Measurements from ENCODE around the gene EXOC3L4. TPM values are rescaled to one million over a fixed set of nuclear protein-coding genes. Genes with fewer than 3 reads are reported as not detected.

EXOC3L4 gene
- total and polyA plus RNA-seq, 2 of the 8 experiments (the other 6 are each of a cell fraction or from before 2014, with no cell fraction given), result 0.45 to 0.57 TPM

DNA sequence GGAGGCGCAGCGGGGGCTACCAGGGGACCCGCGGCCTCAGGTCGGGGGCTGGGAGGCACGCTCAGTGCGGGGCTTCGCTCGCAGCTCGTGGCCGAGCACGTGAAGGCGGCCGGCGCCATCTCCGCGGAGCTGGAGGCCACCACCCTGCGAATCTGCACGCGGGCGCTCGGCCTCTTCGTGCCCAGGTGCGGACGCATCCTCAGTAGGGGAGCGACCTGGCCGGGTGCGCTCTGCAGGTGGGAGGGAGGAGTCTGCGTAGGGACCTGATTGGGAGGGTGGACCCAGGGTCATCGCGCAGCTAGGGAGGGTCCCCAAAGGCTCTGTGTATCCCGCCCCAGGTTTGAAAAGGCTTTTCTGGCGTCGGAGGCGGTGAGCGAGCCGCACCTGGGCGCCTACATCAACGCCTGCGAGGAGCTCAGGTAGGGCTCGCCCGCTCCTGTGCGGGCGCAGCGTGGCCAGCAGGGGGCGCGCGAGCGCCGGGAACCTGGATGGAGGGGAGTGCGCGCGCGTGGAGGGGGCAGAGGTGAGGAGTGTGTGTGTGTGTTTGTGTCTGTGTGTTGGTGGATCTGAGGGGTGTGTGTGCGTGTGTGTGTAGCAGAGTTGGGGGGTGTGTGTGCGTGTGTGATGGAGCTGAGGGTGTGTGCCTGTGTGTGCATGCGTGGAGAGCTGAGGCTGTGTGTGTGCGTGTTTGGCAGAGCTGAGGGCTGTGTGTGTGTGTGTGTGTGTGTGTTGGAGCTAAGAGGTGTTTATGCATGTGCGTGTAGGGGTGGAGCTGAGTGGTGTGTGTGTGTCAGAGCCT, 10.3 kb downstream of the EXOC3L4 start:
- peak overlapping the region; percentile 92; the same call in 1 of the 2 replicates for H2BK12ac ChIP-seq (ENCODE audit: low read depth, low read length)
- peak overlapping the region in 3 of 4 experiments; percentile 15 to 39 (median 32); a peak in 4 of 8 replicates for H3K4me3 ChIP-seq (ENCODE audit: extremely low read depth in 1 of 4, insufficient read depth in 2 of 4, low read depth in 3 of 4, low read length in 4 of 4)
- no peak overlapping the region for H3K27ac ChIP-seq (ENCODE audit: low read depth, low read length)
- peaks cover 0 to 3% of the 10 kb centered on the region in 2 experiments for H4K20me1 ChIP-seq (replicated peaks in 1 of 2; ENCODE audit: control insufficient read depth in 1 of 2, insufficient read depth in 2 of 2, low read length in 2 of 2)
- H4K5ac ChIP-seq (ENCODE audit: insufficient read length, low read depth, low read length), result peak overlapping the region; percentile 25
- peak overlapping the region; percentile 81 for H2BK5ac ChIP-seq (ENCODE audit: low read depth, low read length)
- H3K27me3 ChIP-seq (replicated peaks in 1 of 4; ENCODE audit: control insufficient read depth in 3 of 4, extremely low read depth in 1 of 4, insufficient read depth in 3 of 4, low read length in 3 of 4), result peaks cover 7 to 42% (median 34%) of the 10 kb centered on the region in 4 experiments
- H3K4ac ChIP-seq (replicated peaks; ENCODE audit: insufficient read length, low read depth, low read length), result peak overlapping the region; percentile 87
- no peak overlapping the region for H3K23ac ChIP-seq (ENCODE audit: insufficient read length)
- no peak overlapping the region for H3K9ac ChIP-seq (replicated peaks in 1 of 4; ENCODE audit: extremely low read depth in 1 of 4, low read depth in 3 of 4, low read length in 3 of 4)
- DNase-seq (ENCODE audit: low read depth in 1 of 2, low spot score in 2 of 2) (peak in 1 of 2 experiments; percentile 93), FAIRE-seq (no peak)
- peaks cover 2 to 29% (median 19%) of the 10 kb centered on the region in 4 experiments for H3K4me1 ChIP-seq (replicated peaks in 1 of 4; ENCODE audit: control insufficient read depth in 3 of 4, insufficient read depth in 4 of 4, low read length in 3 of 4)
- H3K23me2 ChIP-seq (ENCODE audit: low read depth, low read length), result peaks cover 3% of the 10 kb centered on the region; the same call in 1 of the 2 replicates
- H2AK5ac ChIP-seq (ENCODE audit: low read depth, low read length), result no peak overlapping the region
- peak overlapping the region; percentile 81; the same call in 1 of the 2 replicates for H3K18ac ChIP-seq (ENCODE audit: extremely low read depth, low read length)
- H2BK15ac ChIP-seq (ENCODE audit: low read length), result peak overlapping the region; percentile 95
- H3K36me3 ChIP-seq (ENCODE audit: control insufficient read depth in 2 of 4, insufficient read depth in 4 of 4, low read length in 3 of 4), result no peaks in the 10 kb centered on the region
- CTCF ChIA-PET (ENCODE audit: partially characterized antibody), result interaction anchor here (0.6 to 10.4 kb wide), 62 partner anchors 9 to 722 kb away, joined by 3 to 276 read pairs (median 6); partner anchors contain the start of genes EXOC3L4, LBHD2 and TNFAIP2
- POLR2A ChIA-PET (ENCODE audit: partially characterized antibody), result interaction anchor here (0.6 to 2.5 kb wide), 16 partner anchors 10 to 418 kb away, joined by 3 to 14 read pairs (median 3); partner anchors contain the start of genes EIF5 and EXOC3L4
- H3K4me2 ChIP-seq (ENCODE audit: insufficient read depth in 1 of 2, low read depth in 2 of 2, low read length in 2 of 2), result peak overlapping the region; percentile 8 to 66
- WGBS, 2 experiments (ENCODE audit: extremely low coverage in 1 of 2, insufficient coverage in 1 of 2, insufficient read length in 1 of 2, insufficient replicate concordance in 2 of 2, low coverage in 1 of 2, low lambda C conversion rate in 2 of 2, missing lambda C conversion rate in 1 of 2), result 22% methylated on average over 52 of the region's 59 CpGs; no CpG with 5 or more reads in 1 of the 2 experiments
- no peaks in the 10 kb centered on the region for H3K9me3 ChIP-seq (ENCODE audit: insufficient read depth in 2 of 2, low read depth in 1 of 2, low read length in 1 of 2)
- H2AFZ ChIP-seq (ENCODE audit: low read length), result no peak overlapping the region
- H3K79me2 ChIP-seq (ENCODE audit: control insufficient read depth in 1 of 2, insufficient read depth in 2 of 2, low read length in 2 of 2), result no peaks in the 10 kb centered on the region
- no peaks in the 10 kb centered on the region for H3K79me1 ChIP-seq (ENCODE audit: low read depth, low read length)
- peak overlapping the region; percentile 64 for H2BK120ac ChIP-seq (replicated peaks; ENCODE audit: low read depth, low read length)
- peak overlapping the region; percentile 89 for H3K56ac ChIP-seq (replicated peaks; ENCODE audit: insufficient read length, low read depth, low read length)
- peak overlapping the region; percentile 79 for H4K8ac ChIP-seq (ENCODE audit: extremely low read depth, insufficient read depth, low read length)
- H2BK20ac ChIP-seq (ENCODE audit: low read length), result peak overlapping the region; percentile 53
- peak overlapping the region; percentile 95 for H4K91ac ChIP-seq (replicated peaks; ENCODE audit: insufficient read length, low read length)
- H3K14ac ChIP-seq (ENCODE audit: insufficient read length), result no peak overlapping the region
- no peak for TF ChIP-seq BRCA1 (IDR thresholded peaks at IDR 0.05; ENCODE audit: low read depth, low read length)
- peak; percentile 86 for TF ChIP-seq KDM4A (IDR thresholded peaks at IDR 0.05; ENCODE audit: low read depth, low read length, severe bottlenecking)
- no peak for TF ChIP-seq CHD1 (IDR thresholded peaks at IDR 0.05; ENCODE audit: low read depth, low read length)
- no peak for TF ChIP-seq RBBP5 (IDR thresholded peaks at IDR 0.05; ENCODE audit: borderline replicate concordance, low read depth, low read length)
- TF ChIP-seq SIRT6 (IDR thresholded peaks at IDR 0.05; ENCODE audit: low read length), result no peak
- TF ChIP-seq HDAC6 (IDR thresholded peaks at IDR 0.05; ENCODE audit: low read depth, low read length), result no peak
- TF ChIP-seq ZNF274 (IDR thresholded peaks at IDR 0.05; ENCODE audit: borderline replicate concordance, extremely low read depth, low read length), result no peak
- TF ChIP-seq KDM1A (IDR thresholded peaks at IDR 0.05; ENCODE audit: borderline replicate concordance, low read length), result 0 out of 2 replicates have a peak, but pooled peaks have one; percentile 8
- TF ChIP-seq SRF (IDR thresholded peaks at IDR 0.05; ENCODE audit: low read depth, low read length), result no peak
- peak; percentile 84 to 95 for TF ChIP-seq RAD21 (IDR thresholded peaks at IDR 0.05 in 1 of 2, conservative IDR thresholded peaks at IDR 0.05 in 1 of 2; ENCODE audit: low read depth in 2 of 2, low read length in 2 of 2)
- TF ChIP-seq PHF8 (conservative IDR thresholded peaks at IDR 0.05; ENCODE audit: low read depth, low read length), result no peak

All from H1 (cell line).